HTR-8/SVneo (cell line): ENCODE data around the gene KIF3A.

ENCODE experiments used
- DNase-seq: peaks from one replicate; pipeline ENCODE4 v3.0.0; 2011; ENCODE audit warnings: low spot score, mixed read lengths; ENCODE audit not compliant: insufficient read length
- FAIRE-seq: peaks from 2 replicates; lab custom pipeline; 2011; peaks lifted over from hg19 to GRCh38; lab: Jason Lieb, UNC

Gene KIF3A

DNA sequence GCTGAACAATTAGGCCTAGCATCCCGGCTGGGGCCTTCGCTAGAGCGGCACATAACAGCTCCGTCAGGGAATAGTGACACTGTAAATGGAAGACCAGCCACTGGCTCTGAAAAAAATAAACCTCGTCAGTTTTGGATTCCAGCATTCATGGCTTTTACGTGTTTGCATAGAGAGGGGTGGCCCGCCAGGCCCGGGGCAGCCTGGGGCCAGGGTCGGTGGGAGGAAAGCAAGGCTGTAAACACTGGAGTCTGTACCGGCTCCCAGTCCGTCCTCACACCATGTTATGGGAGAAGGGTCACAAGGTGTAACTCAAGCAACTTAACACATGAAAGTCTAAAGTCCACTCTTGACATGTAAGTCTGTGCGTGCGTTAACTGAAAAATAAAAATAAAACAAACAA, 21.1 kb upstream of the KIF3A start:
- FAIRE-seq, result no peak
- no peak for DNase-seq

DNA sequence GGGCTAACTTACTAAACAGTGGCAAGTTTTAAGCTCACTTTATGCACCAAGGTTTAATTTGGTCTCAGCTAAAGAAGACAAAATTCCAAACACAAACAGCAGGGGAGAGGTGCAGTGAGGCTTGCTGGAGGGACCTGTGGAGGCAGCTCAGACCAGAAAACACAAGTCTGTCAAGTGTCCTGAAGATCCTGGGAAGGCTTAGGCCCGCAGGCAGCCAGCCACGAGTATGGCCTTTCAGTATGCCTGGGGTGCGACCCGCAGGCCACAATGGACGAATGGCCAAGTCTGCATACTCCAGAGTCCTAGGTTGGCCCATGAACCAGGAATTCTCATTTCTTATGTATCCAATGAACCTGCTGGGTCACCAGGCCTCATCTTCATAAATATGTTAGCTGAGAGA, 19.2 kb upstream of the KIF3A start:
- no peak for FAIRE-seq

DNA sequence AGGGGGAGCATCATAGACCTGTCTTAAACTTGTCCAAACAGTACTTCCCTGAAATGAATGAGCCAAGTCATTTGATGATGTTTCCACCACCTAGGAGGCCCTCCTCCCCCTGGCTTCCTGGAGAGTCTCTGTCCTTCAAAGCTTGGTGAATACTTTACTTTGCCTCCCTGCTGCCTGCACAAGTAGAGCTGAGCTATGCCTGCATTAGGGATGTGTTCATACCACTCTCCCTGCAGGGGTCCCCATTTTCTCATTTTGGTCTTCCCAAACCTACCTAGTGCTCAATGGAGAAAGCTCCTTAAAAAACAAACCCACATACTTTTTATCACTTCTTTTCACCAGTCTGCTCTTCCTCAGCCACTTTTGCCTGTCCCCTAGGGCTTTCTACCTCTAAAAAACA, 17.6 kb upstream of the KIF3A start:
- no peak for FAIRE-seq

More for the DNA sequence above, 19.2 kb upstream of the KIF3A start:
- no peak for DNase-seq

DNA sequence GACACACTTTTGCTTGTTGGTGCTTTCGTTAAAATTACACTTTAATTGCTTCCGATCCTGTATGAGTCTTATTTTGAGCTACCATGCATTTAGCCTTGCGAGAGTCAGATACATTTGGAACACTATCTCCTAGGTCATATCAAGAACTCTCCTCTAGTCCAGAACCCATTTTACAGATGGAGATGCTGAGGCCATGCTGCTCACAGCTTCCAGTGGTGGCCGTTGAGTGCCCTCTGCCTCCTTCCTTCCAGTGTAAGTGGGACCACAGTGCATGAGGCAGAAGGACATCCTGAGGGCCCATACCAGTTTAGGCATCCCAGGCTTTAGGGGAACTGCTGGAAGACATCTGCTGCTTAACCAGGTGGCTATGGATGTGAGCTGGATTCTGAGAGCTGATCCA, 16.8 kb upstream of the KIF3A start:
- FAIRE-seq (no peak), DNase-seq (no peak)

More for the DNA sequence above, 17.6 kb upstream of the KIF3A start:
- no peak for DNase-seq

DNA sequence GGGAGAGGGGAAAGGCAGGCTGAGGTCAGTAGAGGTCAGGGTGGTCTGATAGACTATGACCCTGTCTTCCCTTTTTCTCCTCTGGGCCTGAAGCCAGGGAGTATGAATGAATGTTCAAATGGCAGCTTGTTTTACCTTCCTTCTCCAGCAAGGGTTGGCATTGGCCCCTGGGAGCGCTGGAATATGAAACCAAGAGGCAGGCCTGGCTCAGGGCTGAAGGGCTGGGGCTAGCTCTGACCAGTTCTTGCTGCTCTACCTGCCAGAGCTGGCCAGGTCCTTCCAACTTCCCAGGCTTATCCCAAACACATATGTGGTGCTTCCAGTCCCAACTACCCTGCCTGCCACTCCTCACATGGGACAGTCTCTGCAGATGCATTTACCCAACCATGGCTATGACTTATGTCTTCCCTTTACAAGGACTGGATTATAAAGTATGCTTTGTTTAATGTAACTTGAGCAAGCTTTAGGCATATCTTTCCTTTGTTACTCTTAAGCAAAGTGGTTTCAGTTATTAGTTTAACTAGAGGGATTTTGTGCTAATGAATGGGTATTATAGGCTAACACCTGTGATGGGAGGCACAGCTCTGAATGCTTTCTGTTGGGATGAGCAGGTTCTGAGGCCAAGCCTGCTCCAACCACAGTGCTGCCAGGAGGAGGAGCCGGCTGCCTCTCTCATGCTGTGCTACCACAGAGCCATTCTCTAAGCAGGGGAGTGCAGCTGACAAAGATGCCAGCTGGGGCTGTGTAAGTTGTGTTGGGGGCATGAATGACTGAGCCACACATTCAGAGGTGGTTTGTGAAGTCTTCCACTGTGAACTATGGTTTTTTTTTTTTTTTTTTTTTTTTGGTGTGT, 16.0 kb upstream of the KIF3A start:
- DNase-seq (no peak), FAIRE-seq (no peak)

DNA sequence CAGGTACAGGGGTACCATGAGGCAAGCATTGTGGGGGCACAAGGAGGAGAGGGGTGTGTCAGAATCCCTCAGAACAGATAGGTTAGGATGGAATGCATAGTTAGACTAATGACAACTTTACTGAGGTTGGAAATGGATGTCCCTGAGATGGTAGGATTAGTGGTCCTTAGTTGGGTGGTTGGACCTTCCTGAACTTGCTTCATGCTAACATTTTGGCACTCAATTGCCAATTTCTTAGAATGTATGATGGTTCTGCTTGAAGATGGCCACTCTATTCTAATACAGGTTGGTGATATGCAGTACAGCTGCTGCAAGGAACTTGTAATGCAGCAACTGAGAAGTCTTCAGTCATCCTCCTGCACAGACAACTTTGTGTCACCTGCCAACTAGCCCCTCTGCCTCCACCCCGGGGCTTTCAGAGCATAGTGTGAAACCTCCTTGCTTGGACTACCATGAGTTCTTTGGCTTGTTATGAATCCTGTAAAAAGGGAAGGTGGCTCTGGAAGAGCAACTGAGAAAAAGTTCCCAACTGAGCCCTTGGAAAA, 15.3 kb upstream of the KIF3A start:
- FAIRE-seq, result no peak

DNA sequence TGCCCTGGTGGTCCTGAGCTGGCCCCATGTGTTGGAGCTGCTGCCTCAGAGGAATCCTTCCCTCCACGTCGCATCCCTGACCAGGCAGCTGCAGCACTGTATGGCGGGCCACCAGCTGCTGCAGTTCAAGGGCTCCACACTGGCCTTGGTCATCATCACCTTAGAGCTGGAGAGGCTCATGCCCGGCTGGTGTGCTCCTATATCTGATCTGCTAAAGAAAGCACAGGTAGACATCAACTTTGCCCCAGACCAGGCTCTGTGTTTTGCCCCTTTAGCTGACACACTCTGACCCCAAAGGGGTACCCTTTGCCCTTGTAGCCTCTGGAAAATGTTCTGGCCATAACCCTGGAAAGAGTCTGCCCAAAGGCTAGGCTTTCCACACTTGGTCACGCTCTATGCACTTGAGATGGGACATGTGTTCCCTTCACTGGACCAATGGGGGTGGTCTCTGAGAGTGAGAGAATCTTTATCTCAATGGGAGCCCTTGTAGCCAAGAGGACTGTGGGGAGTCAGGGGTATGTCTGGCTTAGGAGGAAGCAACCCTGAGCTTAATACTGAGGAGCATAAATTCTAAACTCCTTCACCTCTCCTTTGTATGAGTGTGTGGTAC, 14.7 kb upstream of the KIF3A start:
- DNase-seq (no peak), FAIRE-seq (no peak)

More for the DNA sequence above, 15.3 kb upstream of the KIF3A start:
- DNase-seq, result no peak

DNA sequence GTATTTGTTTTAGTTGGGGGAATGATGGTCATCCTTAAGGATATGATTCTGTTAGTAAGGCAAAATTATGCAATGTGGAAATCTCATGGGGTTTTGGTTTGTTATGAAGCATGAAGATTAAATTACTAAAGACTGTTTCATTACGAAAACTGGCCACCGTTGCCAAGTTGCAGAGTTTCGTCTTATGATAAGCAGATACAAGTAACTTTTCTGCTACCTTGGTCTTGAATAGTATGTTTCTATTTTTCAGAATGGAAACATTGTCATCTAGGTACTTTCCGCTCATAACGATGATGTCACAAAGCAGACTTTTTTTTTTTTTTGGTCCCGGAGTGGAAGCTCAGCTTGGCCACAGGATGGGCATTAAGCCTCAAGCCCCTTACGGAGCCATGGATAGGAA, 14.1 kb upstream of the KIF3A start:
- DNase-seq (no peak), FAIRE-seq (no peak)

DNA sequence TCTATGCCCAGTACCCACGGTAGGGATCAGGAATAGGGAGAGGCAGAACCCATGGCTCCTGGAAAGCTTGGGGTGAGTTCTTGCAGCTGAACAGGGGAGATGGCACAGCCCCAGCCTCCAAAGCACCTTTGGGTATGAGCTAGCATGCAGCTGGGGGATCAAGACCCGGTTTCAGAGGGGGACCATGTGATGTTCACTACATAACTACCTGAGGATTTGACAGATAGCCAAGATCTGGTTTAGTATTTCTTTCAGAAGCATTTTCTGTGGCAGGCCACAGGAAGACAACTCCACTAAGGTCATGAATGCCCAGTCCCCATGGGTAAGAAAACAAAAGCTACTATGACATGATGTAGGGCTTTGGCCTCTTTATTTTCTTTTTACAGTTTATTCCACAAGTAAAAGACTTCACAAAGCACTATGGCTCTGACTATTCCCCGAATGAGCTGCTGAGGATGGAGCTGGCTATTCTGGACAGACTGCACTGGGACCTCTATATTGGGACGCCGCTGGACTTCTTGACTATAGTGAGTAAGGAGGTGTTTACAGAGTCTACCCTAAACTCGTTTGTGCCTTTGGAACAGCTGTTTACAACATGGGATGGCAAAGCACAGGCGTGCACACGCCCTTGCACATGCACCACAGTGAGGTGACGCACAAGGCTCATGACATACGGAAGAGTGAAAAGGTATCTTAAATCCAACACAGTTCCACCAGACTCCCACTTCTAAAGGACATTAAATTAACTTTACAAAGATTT, 13.3 kb upstream of the KIF3A start:
- DNase-seq, result no peak
- FAIRE-seq, result no peak

DNA sequence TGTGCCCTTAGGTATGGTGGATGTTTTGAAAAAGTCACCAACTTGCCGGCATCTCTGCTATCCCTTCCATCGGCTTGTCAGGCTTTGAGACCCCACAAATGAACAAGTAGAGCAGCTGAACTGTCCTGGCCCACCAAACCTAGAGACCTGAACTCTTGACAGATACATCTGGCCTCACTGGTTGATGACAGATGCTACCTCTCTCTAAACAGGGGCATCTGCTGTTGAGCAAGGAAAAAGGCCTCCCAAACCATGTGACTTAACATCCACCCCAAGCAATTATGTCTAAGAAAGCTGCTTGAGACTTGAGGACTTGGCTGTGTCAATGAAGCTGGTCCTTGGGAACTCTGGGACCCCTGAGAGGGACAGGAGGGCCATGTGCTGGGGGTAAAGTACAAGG, 12.2 kb upstream of the KIF3A start:
- FAIRE-seq (no peak), DNase-seq (no peak)

DNA sequence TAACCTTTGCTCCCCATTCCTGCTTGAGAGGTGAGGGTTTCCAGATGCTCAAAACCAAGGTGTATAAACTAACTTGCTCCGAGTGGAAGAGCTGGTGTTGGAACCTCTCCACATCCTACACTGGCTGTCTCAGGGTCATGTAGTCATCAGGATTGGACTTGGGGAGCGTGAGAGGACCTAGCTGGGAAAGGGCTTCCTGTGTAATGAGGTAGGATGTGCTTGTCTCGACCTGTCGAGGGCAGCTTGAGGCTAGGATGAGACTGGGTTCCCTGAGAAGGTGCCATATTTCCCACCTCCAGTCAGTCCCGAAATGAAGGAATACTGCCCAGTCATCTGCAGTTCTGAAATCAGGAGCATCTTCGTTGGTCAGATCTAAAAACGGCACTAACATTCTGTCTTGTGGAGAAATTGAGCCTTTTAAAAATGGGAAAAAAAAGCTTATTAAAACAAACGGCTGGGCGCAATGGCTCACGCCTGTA, 11.2 kb upstream of the KIF3A start:
- DNase-seq (no peak), FAIRE-seq (no peak)

DNA sequence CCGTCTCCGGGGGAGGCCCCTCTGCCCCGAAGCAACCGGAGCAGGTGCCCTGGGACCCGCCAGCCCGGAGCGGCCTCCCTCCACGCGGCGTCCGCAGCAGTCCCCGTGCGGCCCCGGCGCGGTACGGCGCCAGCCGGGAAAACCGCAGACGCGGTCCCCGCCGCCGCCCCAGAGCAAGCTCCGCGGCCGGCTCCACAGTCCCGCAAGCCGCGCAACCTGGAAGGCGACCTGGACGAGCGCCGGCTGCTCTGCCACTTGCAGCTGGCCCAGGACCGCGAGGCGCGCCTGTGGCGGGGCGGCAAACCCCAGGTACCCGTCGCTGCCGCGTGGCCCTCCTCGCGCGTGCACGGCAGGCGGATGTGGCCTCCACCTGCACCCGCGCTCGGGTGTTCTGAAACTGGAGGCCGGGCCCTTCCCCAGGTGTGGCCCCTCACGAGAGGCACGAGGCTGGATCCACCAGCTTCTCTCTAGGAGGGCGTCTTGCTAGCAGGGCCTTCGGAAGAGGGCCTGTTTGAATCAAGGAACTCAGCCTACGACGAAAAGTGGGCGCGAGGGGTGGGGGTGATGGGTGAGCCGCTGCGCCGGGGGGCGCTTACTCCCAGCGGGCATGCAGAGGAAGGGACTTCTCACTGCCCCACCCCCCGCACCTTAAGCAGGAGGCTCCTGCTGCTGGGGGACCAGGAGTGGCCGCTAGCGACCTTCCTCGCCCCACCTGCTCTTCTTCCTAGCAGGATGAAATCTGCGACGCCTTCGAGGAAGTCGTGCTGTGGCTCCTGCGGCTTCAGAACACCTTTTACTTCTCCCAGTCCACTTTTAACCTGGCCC, 10.5 kb upstream of the KIF3A start:
- no peak for FAIRE-seq
- no peak for DNase-seq

DNA sequence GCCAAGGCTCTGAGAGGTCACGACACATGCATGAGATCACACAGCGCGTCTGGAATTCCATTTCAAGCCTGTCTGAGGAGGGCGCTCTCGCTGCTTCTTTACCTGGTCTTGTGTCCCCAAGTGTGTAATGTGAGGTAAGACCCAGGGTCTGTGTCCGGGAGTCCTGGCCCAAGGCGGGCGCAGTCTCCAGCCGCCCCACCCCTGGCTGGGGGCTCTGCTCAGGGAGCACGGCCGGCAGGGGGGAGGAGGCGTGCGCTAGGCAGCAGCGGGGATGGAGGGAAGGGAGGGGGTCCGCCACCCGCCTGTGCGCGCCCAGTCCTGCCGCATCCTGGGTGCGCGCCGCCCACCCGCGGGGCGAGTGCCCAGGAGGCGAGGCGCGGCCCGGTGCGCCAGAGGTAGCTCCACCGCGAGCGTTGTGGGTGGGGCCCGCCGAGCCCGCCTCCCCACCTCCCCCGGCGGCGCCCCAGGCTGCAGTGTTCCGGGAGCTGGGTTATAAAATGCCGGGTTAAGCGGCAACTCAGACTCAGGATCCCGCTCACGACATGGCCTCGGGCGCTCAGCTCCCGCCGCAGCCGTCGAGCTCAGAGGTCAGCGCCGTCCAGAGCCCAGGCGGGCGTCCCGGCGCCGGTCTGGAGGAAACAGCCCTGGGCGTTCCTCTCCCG, 9.7 kb upstream of the KIF3A start, which contains the start of gene CCNI2:
CCNI2 (plus strand) TSS at position 473 of the 662 bp plus-strand sequence; CDS start at position 543, 70 bp downstream.
- FAIRE-seq (peak; percentile 74), DNase-seq (peak; percentile 23)

DNA sequence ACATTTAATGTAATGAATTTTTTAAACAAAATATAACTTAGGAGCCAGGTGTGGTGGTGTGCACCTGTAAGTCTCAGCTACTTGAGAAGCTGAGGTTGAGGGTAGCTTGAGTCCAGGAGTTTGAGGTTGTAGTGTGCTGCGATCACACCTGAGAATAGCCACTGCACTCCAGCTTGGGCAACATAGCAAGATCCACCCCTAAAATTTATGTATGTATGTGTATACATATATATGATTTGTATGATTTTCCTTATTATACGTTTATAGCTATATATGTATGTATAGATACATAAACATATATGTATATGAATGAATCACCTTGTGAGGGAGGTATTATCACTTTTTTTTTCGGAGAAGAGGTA, 9.2 kb upstream of the KIF3A start:
- no peak for FAIRE-seq
- no peak for DNase-seq

DNA sequence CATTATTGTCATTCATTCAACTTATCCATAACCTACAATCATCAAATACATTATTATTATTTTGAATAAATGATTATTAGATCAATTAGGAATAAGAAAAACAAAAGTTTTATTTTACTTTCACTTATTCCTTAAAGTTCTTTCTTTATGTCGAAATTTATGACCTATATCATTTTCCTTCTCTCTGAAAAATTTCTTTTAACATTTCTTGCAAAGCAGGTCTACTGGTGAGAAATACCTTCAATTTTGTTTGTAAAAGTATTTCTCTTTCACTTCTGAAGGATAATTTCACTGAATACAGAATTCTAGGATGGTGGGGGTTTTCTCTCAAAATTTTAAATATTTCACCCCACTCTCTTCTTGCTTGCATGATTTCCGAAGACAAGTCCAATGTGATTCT, 7.3 kb upstream of the KIF3A start:
- no peak for FAIRE-seq
- DNase-seq, result no peak

DNA sequence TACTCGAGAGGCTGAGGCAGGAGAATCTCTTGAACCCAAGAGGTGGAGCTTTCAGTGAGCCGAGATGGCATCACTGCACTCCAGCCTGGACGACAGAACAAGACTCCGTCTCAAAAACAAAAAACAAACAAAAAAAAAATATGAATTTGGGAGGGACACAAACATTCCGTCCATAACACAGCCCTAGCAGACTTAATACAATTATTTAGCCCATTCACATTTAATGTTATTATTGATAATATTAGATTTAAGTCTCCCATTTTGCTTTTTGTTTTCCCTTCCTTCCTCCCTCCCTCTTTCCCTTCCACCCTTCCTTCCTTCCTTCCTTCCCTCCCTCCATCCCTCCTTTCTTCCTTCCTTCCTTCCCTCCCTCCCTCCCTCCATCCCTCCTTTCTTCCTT, 5.3 kb upstream of the KIF3A start:
- DNase-seq (no peak), FAIRE-seq (no peak)

DNA sequence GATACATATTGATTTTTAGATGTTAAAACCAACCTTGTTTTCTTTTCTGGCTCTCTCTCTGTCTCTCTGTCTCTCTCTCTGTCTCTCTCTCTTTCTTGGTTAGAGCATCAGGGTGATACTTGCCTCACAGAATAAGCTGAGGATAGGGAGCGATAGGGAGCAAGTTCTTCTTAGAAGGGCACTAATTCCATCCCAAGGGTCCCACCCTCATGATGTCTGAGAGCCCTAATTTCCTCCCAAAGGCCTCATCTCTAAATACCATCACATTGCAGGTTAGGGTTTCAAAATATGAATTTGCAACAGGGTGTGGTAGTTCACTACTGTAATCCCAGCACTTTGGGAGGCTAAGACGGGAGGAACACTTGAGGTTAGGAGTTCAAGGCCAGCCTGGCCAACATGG, 4.8 kb upstream of the KIF3A start:
- FAIRE-seq (no peak), DNase-seq (no peak)

DNA sequence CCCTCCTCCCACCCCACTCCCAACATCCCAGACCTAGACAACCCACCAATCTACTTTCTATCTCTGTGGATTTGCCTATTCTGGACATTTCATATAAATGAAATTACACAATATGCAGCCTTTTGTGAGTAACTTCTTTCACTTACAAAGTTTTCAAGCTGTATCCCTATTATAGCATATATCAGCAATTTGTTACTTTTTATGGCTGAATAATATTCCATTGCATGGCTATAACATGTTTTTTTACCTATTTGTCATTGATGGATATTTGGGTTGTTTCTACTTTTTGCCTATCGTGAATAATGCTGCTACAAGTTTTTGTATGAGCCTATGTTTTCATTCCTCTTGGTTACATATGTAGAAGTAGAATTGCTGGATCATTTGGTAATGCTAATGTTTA, 1.9 kb upstream of the KIF3A start:
- DNase-seq (no peak), FAIRE-seq (no peak)

DNA sequence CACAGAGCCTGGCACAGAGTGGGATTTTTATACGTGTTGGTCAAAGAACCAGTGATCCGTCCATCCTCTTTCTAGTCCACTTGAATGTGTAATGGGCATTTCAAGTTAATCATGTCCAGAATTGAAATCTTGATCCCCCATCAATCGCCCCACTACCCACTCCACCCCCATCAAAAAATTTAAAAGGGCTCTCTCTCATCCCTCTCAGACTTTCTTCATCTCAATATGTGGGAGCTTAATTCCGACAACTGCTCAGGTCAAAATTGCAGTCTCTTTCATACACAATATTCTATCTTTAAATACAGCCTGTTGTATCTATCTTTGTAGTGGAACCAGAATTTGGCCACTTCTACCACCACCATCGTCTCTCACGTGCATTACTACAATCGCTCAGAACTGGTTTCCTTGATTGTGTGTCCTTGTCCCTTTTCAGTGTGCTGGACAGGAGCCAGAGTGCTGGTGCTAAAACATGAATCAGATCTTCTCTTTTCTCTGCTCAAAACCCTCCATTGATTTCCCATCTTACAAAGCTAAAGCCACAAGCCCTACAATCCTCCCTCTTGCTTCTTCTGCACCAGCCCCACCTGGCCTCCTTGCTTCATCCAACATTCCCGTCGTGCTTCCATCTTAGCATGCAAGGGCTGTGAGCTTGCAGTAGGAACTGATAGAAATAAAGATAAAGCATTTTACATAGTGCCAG, 786 bp upstream of the KIF3A start:
- FAIRE-seq, result no peak
- DNase-seq, result no peak
